Kidney (tissue), 14 donors: ENCODE data around the gene RASGRF2. TPM values are rescaled to one million over a fixed set of nuclear protein-coding genes. Genes with fewer than 3 reads are reported as not detected.

Experiments used
- DNase-seq, 5 donors: peaks; one replicate each; pipeline ENCODE4 v3.0.0-alpha.2; 2013 to 2020
- FAIRE-seq: peaks from 2 replicates; lab custom pipeline; 2012; peaks lifted over from hg19 to GRCh38; lab: Jason Lieb, UNC
- H3K27ac ChIP-seq, 2 donors: one replicate each; pipeline ENCODE4 v1.7.0; 2013; ENCODE audit warnings: low read depth in 2 of 2, low read length in 2 of 2, inconsistent platforms in 1 of 2
- H3K27me3 ChIP-seq: one replicate; pipeline ENCODE4 v1.7.1; 2013; ENCODE audit warnings: low read length, inconsistent platforms; ENCODE audit not compliant: control insufficient read depth, insufficient read depth
- H3K36me3 ChIP-seq, 3 donors: one replicate each; pipeline versions ENCODE4 v1.7.0 to v1.7.1; 2013; ENCODE audit warnings: low read length in 3 of 3, control low read depth in 1 of 3, inconsistent platforms in 1 of 3; ENCODE audit not compliant: insufficient read depth in 3 of 3, control insufficient read depth in 2 of 3
- H3K4me1 ChIP-seq, 3 donors: one replicate each; pipeline versions ENCODE4 v1.7.0 to v1.7.1; 2013; ENCODE audit warnings: low read length in 3 of 3, inconsistent platforms in 1 of 3, low read depth in 1 of 3; ENCODE audit not compliant: control insufficient read depth in 2 of 3, insufficient read depth in 2 of 3
- H3K4me3 ChIP-seq, 3 donors: one replicate each; pipeline versions ENCODE4 v1.7.0 to v1.8.1; 2013; ENCODE audit warnings: low read length in 3 of 3, control low read depth in 1 of 3, inconsistent platforms in 1 of 3
- H3K9ac ChIP-seq, 3 donors: one replicate each; pipeline versions ENCODE4 v1.7.0 to v1.7.1; 2013; ENCODE audit warnings: low read length in 3 of 3, control low read depth in 1 of 3, inconsistent platforms in 1 of 3
- H3K9me3 ChIP-seq, 3 donors: one replicate each; pipeline versions ENCODE4 v1.7.0 to v1.7.1; 2013; ENCODE audit warnings: low read length in 3 of 3, control low read depth in 1 of 3, inconsistent platforms in 1 of 3; ENCODE audit not compliant: control insufficient read depth in 2 of 3, insufficient read depth in 1 of 3
- intact Hi-C: fragments of 100-400 bp; cut with DNase I; formaldehyde crosslinking; loops from one replicate; pipeline ENCODE4 v1.11.1; 2022
- polyA plus RNA-seq: library from polyadenylated mRNA; stranded (reverse); fragments of 350-450 nt; fragmentation: Illumina TruSeq; extraction: RNeasy Lipid Tissue Mini Kit (QIAGEN cat#74804); gene quantifications from one replicate; pipeline ENCODE4 v1.2.3, GENCODE V29; 2014; ENCODE audit warnings: low read depth, low replicate concordance; ENCODE audit not compliant: insufficient read depth
- total RNA-seq: library from RNA; stranded (reverse); fragmentation: NEBNext Ultra II Directional; extraction: Animal tissue kit (Norgen Biotek cat#: 25700); gene quantifications from one replicate; pipeline ENCODE4 v1.2.1, GENCODE V29; 2021
- TF ChIP-seq, protein P1 (sequence below): IDR thresholded peaks from 3 replicates; pipeline ENCODE4 v1.5.1; 2012; ENCODE audit warnings: mild to moderate bottlenecking, moderate library complexity, borderline replicate concordance; ENCODE audit not compliant: insufficient read depth; ENCODE audit errors: extremely low read depth
- donor health status: control.
- donor health status: control.
- donor health status: control.
- donor health status: control.
- donor health status: control.
- donor health status: DM: yes; HTN: yes; CAD: no.
- donor health status: Normal renal cell carcinoma (clear cell type).

Gene RASGRF2
- total and polyA plus RNA-seq, 2 donors from 2014 or later: 4.9 to 14.7 TPM

GRCh38 chr5:81080809-81081460 lies 120.8 kb downstream of the RASGRF2 start:
- H3K27ac ChIP-seq: no peak overlapping the region
- peaks cover 0 to 10% (median 5%) of the 10 kb centered on the region in 3 donors for H3K36me3 ChIP-seq
- DNase-seq: no peak
- no peaks in the 10 kb centered on the region for H3K4me1 ChIP-seq
- TF ChIP-seq, protein P1, sequence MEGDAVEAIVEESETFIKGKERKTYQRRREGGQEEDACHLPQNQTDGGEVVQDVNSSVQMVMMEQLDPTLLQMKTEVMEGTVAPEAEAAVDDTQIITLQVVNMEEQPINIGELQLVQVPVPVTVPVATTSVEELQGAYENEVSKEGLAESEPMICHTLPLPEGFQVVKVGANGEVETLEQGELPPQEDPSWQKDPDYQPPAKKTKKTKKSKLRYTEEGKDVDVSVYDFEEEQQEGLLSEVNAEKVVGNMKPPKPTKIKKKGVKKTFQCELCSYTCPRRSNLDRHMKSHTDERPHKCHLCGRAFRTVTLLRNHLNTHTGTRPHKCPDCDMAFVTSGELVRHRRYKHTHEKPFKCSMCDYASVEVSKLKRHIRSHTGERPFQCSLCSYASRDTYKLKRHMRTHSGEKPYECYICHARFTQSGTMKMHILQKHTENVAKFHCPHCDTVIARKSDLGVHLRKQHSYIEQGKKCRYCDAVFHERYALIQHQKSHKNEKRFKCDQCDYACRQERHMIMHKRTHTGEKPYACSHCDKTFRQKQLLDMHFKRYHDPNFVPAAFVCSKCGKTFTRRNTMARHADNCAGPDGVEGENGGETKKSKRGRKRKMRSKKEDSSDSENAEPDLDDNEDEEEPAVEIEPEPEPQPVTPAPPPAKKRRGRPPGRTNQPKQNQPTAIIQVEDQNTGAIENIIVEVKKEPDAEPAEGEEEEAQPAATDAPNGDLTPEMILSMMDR: no peak
- no peaks in the 10 kb centered on the region for H3K9me3 ChIP-seq
- intact Hi-C loops: no loop called here
- FAIRE-seq: no peak
- H3K9ac ChIP-seq: no peak overlapping the region
- H3K27me3 ChIP-seq: no peaks in the 10 kb centered on the region
- H3K4me3 ChIP-seq: no peak overlapping the region

GRCh38 chr5:81081461-81081835 lies 121.3 kb downstream of the RASGRF2 start:
- TF ChIP-seq, protein P1: no peak
- H3K9ac ChIP-seq: no peak overlapping the region
- peaks cover 0 to 10% (median 5%) of the 10 kb centered on the region in 3 donors for H3K36me3 ChIP-seq
- H3K27ac ChIP-seq: no peak overlapping the region
- H3K27me3 ChIP-seq: no peaks in the 10 kb centered on the region
- H3K9me3 ChIP-seq: no peaks in the 10 kb centered on the region
- H3K4me3 ChIP-seq: no peak overlapping the region
- FAIRE-seq (no peak), DNase-seq (no peak)
- H3K4me1 ChIP-seq: no peaks in the 10 kb centered on the region
- intact Hi-C loops: no loop called here

DNA sequence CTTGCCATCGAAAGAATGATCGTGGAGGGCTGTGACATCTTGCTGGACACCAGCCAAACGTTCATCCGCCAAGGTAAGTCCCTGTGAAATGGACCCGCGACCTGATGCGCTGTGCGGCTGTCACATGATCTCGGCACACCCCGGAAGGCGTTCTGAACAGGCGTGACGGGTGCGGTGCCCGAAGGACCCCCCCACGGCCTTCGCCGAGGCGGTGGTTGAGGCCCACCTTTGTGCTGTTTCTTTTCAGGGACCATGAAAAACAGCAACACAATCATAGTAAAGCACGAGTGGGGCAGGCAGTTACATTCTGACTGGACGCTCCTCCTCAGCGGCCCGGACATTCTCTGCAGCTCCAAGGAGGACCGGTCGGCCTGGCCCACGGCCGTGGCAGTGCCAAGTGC lies 126.7 kb downstream of the RASGRF2 start:
- no peaks in the 10 kb centered on the region for H3K4me1 ChIP-seq
- TF ChIP-seq, protein P1: no peak
- peaks cover 0 to 13% (median 0%) of the 10 kb centered on the region in 3 donors for H3K36me3 ChIP-seq
- no peak overlapping the region for H3K4me3 ChIP-seq
- H3K9ac ChIP-seq: no peak overlapping the region
- H3K9me3 ChIP-seq: no peaks in the 10 kb centered on the region
- FAIRE-seq (no peak), DNase-seq (no peak)
- no peaks in the 10 kb centered on the region for H3K27me3 ChIP-seq
- H3K27ac ChIP-seq: no peak overlapping the region
- intact Hi-C loops: no loop called here

DNA sequence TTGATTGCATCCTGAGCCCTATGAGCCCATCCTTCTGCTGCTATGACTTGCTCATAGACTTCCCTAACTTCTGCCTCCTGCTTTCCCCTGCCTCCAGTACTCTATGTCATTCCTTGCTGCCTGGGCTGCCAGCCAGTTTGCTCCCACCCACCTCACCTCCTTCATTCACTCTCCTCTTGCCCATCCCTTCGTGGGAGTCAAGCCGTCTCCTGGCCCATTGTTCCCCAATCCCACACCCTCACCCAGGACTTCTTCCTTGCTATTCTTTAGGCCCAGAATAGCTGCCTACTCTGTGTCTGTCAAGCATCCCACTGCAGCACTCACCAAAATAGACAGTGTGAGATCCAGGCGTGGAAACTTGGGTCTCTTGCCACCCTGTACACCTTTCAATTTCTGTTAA lies 131.0 kb downstream of the RASGRF2 start:
- no peaks in the 10 kb centered on the region for H3K9me3 ChIP-seq
- H3K36me3 ChIP-seq: peaks cover 0 to 8% (median 0%) of the 10 kb centered on the region in 3 donors
- TF ChIP-seq, protein P1: no peak
- FAIRE-seq: no peak
- H3K27me3 ChIP-seq: no peaks in the 10 kb centered on the region
- no peak overlapping the region for H3K9ac ChIP-seq
- no peak overlapping the region for H3K4me3 ChIP-seq
- intact Hi-C loops: no loop called here
- DNase-seq: no peak
- H3K27ac ChIP-seq: no peak overlapping the region
- no peaks in the 10 kb centered on the region for H3K4me1 ChIP-seq
